ENCODE measurements around the gene FOXL3.

The FOXL3 gene

GRCh38 chr7:300546-301290 is 10.7 kb downstream of the FOXL3 start:
- in situ Hi-C loops (cut with MboI; ENCODE audit: low sequenced_read_pairs) = no loop called here

GRCh38 chr7:301291-302053 is 11.5 kb downstream of the FOXL3 start:
- in situ Hi-C loops (cut with MboI; ENCODE audit: low sequenced_read_pairs) = no loop called here

- in situ Hi-C loops (cut with MboI; ENCODE audit: low sequenced_read_pairs) = no loop called here
Measured at GRCh38 chr7:302054-302992, 12.4 kb downstream of the FOXL3 start.

- in situ Hi-C loops (cut with MboI; ENCODE audit: low sequenced_read_pairs) = no loop called here
Measured at GRCh38 chr7:303425-303824, 13.5 kb downstream of the FOXL3 start.

GRCh38 chr7:303884-304573 is 14.1 kb downstream of the FOXL3 start:
- in situ Hi-C loops (cut with MboI; ENCODE audit: low sequenced_read_pairs) = no loop called here

- in situ Hi-C loops (cut with MboI; ENCODE audit: low sequenced_read_pairs) = no loop called here
Measured at GRCh38 chr7:304574-305409, 14.8 kb downstream of the FOXL3 start.

- in situ Hi-C loops (cut with MboI; ENCODE audit: low sequenced_read_pairs) = no loop called here
Measured at GRCh38 chr7:305410-306151, 15.6 kb downstream of the FOXL3 start.

- in situ Hi-C loops (cut with MboI; ENCODE audit: low sequenced_read_pairs) = no loop called here
Measured at GRCh38 chr7:307970-308369, 18.0 kb downstream of the FOXL3 start.

GRCh38 chr7:309586-310228 is 19.7 kb downstream of the FOXL3 start:
- in situ Hi-C loops (cut with MboI; ENCODE audit: low sequenced_read_pairs) = no loop called here

GRCh38 chr7:311131-311680 is 21.2 kb downstream of the FOXL3 start:
- in situ Hi-C loops (cut with MboI; ENCODE audit: low sequenced_read_pairs) = no loop called here

GRCh38 chr7:311796-312195 is 21.8 kb downstream of the FOXL3 start:
- in situ Hi-C loops (cut with MboI; ENCODE audit: low sequenced_read_pairs) = no loop called here

GRCh38 chr7:312424-312823 is 22.5 kb downstream of the FOXL3 start:
- in situ Hi-C loops (cut with MboI; ENCODE audit: low sequenced_read_pairs) = no loop called here

- in situ Hi-C loops (cut with MboI; ENCODE audit: low sequenced_read_pairs) = no loop called here
Measured at GRCh38 chr7:314853-315252, 24.9 kb downstream of the FOXL3 start.

GRCh38 chr7:315516-316265 is 25.7 kb downstream of the FOXL3 start:
- in situ Hi-C loops (cut with MboI; ENCODE audit: low sequenced_read_pairs) = no loop called here

- in situ Hi-C loops (cut with MboI; ENCODE audit: low sequenced_read_pairs) = no loop called here
Measured at GRCh38 chr7:317643-318405, 27.9 kb downstream of the FOXL3 start.

GRCh38 chr7:318476-318875 is 28.5 kb downstream of the FOXL3 start:
- in situ Hi-C loops (cut with MboI; ENCODE audit: low sequenced_read_pairs) = no loop called here

All from hTERT RPE-1 (cell line).